HepG2 (cell line): ENCODE data around the gene PGP. TPM values are rescaled to one million over a fixed set of nuclear protein-coding genes. Genes with fewer than 3 reads are reported as not detected.

ENCODE experiments used
- ATAC-seq: fragments of 200-7000 bp; cut with Tn5 transposase; 3 replicates; pipeline ENCODE4 v1.9.1; 2020; ENCODE audit warnings: mild to moderate bottlenecking, moderate library complexity
- BruUV-seq: library from RNA; stranded (reverse); fragments of 400-500 nt; replicated peaks from 2 replicates; lab custom pipeline; 2021; lab: Mats Ljungman, UMichigan
- CTCF ChIA-PET: fragments of 300-600 bp; formaldehyde crosslinking; extraction: SDS; loops from one replicate; lab custom pipeline; 2021; ENCODE audit warnings: low total read pairs, inconsistent platforms, low intra/inter-chr PET ratio; lab: Yijun Ruan, JAX
- POLR2A ChIA-PET: fragments of 350-600 bp; sonication (Branson Sonifier 250); formaldehyde crosslinking; loops from one replicate; lab custom pipeline; 2020; ENCODE audit warnings: antibody characterized with exemption, inconsistent platforms; lab: Yijun Ruan, JAX
- DNase-seq: peaks from one replicate; pipeline ENCODE4 v3.0.0-alpha.2; 2015; ENCODE audit warnings: low spot score
- FAIRE-seq: peaks from 3 replicates; lab custom pipeline; 2011; peaks lifted over from hg19 to GRCh38; lab: Jason Lieb, UNC
- H2AFZ ChIP-seq: one replicate; pipeline ENCODE4 v1.6.1; 2011; ENCODE audit warnings: low read length, inconsistent platforms
- H3K27ac ChIP-seq: fragments of 300-600 bp; 3 replicates; pipeline ENCODE4 v1.8.0; 2011; ENCODE audit warnings: mixed run types, mild to moderate bottlenecking, mixed read lengths, low read length, inconsistent platforms; ENCODE audit not compliant: insufficient read depth; ENCODE audit errors: extremely low read length
- H3K27me3 ChIP-seq, 2 experiments: fragments of 200-600 bp in 1 of 2; 2 replicates in 1 of 2; 3 replicates in 1 of 2; pipeline versions ENCODE4 v1.6.0 to v1.8.0; 2011; ENCODE audit warnings: low read length in 2 of 2, mild to moderate bottlenecking in 2 of 2, moderate library complexity in 2 of 2, inconsistent platforms in 1 of 2; ENCODE audit not compliant: insufficient read depth in 2 of 2, control insufficient read depth in 1 of 2
- H3K36me3 ChIP-seq, 2 experiments: fragments of 200-600 bp in 1 of 2; replicated peaks in 1 of 2; 2 replicates in 1 of 2; 3 replicates in 1 of 2; pipeline versions ENCODE4 v1.5.1 to v1.8.0; 2011; ENCODE audit warnings: low read length in 2 of 2, inconsistent platforms in 1 of 2; ENCODE audit not compliant: insufficient read depth in 2 of 2, control insufficient read depth in 1 of 2
- H3K4me1 ChIP-seq: 2 replicates; pipeline ENCODE4 v1.5.1; 2012; ENCODE audit warnings: low read length, inconsistent platforms; ENCODE audit not compliant: insufficient read depth
- H3K4me2 ChIP-seq: 2 replicates; pipeline ENCODE4 v1.6.0; 2011; ENCODE audit warnings: low read depth, low read length, inconsistent platforms
- H3K4me3 ChIP-seq, 3 experiments: fragments of 200-600 bp in 1 of 3; sonication (generic), shearing (Covaris generic) in 1 of 3; replicated peaks in 1 of 3; 2 replicates each; pipeline ENCODE4 v1.5.1; 2011 to 2016; ENCODE audit warnings: low read length in 3 of 3, inconsistent platforms in 2 of 3, low read depth in 2 of 3, mild to moderate bottlenecking in 2 of 3, control low read depth in 1 of 3, mixed read lengths in 1 of 3; ENCODE audit not compliant: insufficient read depth in 1 of 3
- H3K79me2 ChIP-seq: one replicate; pipeline ENCODE4 v1.6.1; 2011; ENCODE audit warnings: low read length, inconsistent platforms; ENCODE audit not compliant: insufficient read depth
- H3K9ac ChIP-seq: 2 replicates; pipeline ENCODE4 v1.6.0; 2011; ENCODE audit warnings: mild to moderate bottlenecking, low read depth, low read length, inconsistent platforms; ENCODE audit not compliant: insufficient read depth
- H3K9me3 ChIP-seq: 2 replicates; pipeline ENCODE4 v1.5.1; 2012; ENCODE audit warnings: mild to moderate bottlenecking, low read length
- H4K20me1 ChIP-seq: 2 replicates; pipeline ENCODE4 v1.6.0; 2011; ENCODE audit warnings: inconsistent platforms, mild to moderate bottlenecking, low read length, moderate library complexity; ENCODE audit not compliant: insufficient read depth
- AGO2 ChIP-seq: fragments of 200-400 bp; formaldehyde crosslinking; optimal IDR thresholded peaks from 2 replicates; pipeline ENCODE3; 2017; ENCODE audit warnings: mild to moderate bottlenecking, low read depth, low read length, moderate library complexity
- FOXO4 ChIP-seq: sonication (generic); formaldehyde crosslinking; conservative IDR thresholded peaks from 2 replicates; pipeline ENCODE4 v1.8.1; 2023; ENCODE audit warnings: missing genetic modification reagents
- GTF3A ChIP-seq: sonication (generic); formaldehyde crosslinking; conservative IDR thresholded peaks from 2 replicates; pipeline ENCODE4 v1.4.0; 2020; ENCODE audit warnings: mild to moderate bottlenecking, missing genetic modification reagents
- NR3C1 ChIP-seq: sonication (generic); formaldehyde crosslinking; IDR thresholded peaks from 2 replicates; pipeline ENCODE4 v1.4.0; 2020; ENCODE audit warnings: missing genetic modification reagents
- RBFOX2 ChIP-seq: fragments of 200-400 bp; formaldehyde crosslinking; IDR thresholded peaks from 2 replicates; pipeline ENCODE4 v1.6.1; 2017; ENCODE audit warnings: low read depth, mild to moderate bottlenecking, low read length
- RELA ChIP-seq: sonication (generic); formaldehyde crosslinking; IDR thresholded peaks from 2 replicates; pipeline ENCODE4 v1.4.0; 2020; ENCODE audit warnings: missing genetic modification reagents
- SCMH1 ChIP-seq: sonication (generic); formaldehyde crosslinking; IDR thresholded peaks from 2 replicates; pipeline ENCODE4 v1.9.0; 2021; ENCODE audit warnings: missing genetic modification reagents, mild to moderate bottlenecking, borderline replicate concordance
- ZBTB21 ChIP-seq: sonication (generic); formaldehyde crosslinking; IDR thresholded peaks from 2 replicates; pipeline ENCODE4 v1.4.0; 2020; ENCODE audit warnings: missing genetic modification reagents
- ZBTB38 ChIP-seq: sonication (generic); formaldehyde crosslinking; IDR thresholded peaks from 2 replicates; pipeline ENCODE4 v1.5.1; 2020; ENCODE audit warnings: mild to moderate bottlenecking, missing genetic modification reagents
- ZFP37 ChIP-seq: sonication (generic); formaldehyde crosslinking; IDR thresholded peaks from 2 replicates; pipeline ENCODE4 v1.4.0; 2020; ENCODE audit warnings: missing genetic modification reagents, borderline replicate concordance
- ZKSCAN8 ChIP-seq: IDR thresholded peaks from 2 replicates; pipeline ENCODE4 v1.6.1; 2016; ENCODE audit warnings: borderline replicate concordance, missing genetic modification reagents, missing compliant biosample characterization
- ZNF224 ChIP-seq: sonication (generic); formaldehyde crosslinking; IDR thresholded peaks from 2 replicates; pipeline ENCODE4 v1.5.0; 2020; ENCODE audit warnings: mild to moderate bottlenecking, missing genetic modification reagents
- ZNF780A ChIP-seq: sonication (generic); formaldehyde crosslinking; IDR thresholded peaks from 2 replicates; pipeline ENCODE4 v1.8.0; 2022; ENCODE audit warnings: mild to moderate bottlenecking, missing genetic modification reagents, moderate library complexity
- WGBS: methylation state at CpG from one replicate; pipeline ENCODE4 v1.1.6; 2017; ENCODE audit warnings: low lambda C conversion rate; 5-methylcytosine and 5-hydroxymethylcytosine counted together
- in situ Hi-C: cut with HindIII; loops from 2 replicates; pipeline ENCODE4 v1.10.0; 2017; ENCODE audit warnings: low pct_unique_long_range_greater_than_20kb; ENCODE audit not compliant: extremely low pct_ligation_motif_present
- intact Hi-C: fragments of 100-400 bp; cut with micrococcal nuclease; formaldehyde crosslinking; loops from one replicate; pipeline ENCODE4 v1.10.0; 2022; ENCODE audit not compliant: unreplicated experiment
- polyA plus RNA-seq, 8 experiments: library from polyadenylated mRNA; depleted of rRNA in 3 of 8; stranded (reverse) in 7 of 8; unstranded in 1 of 8; fragments of >200 nt; fragmentation: Illumina TruSeq in 4 of 8; extraction: Trizol in 4 of 8; gene quantifications; 2 replicates each; pipeline versions ENCODE4 v1.2.1 to v1.2.3, GENCODE V29; 2011 to 2016; ENCODE audit warnings: low read depth in 4 of 8, missing spikeins in 1 of 8, mixed read lengths in 1 of 8; ENCODE audit not compliant: insufficient read depth in 1 of 8
- total RNA-seq, 5 experiments: library from RNA; depleted of rRNA; stranded (reverse); fragments of >200 nt; fragmentation: Illumina TruSeq; extraction: Trizol; gene quantifications; 2 replicates each; pipeline ENCODE4 v1.2.3, GENCODE V29; 2016; ENCODE audit warnings: low read depth in 1 of 5

Gene PGP
- total and polyA plus RNA-seq, 2 of the 13 experiments (the other 11 are each of a cell fraction or from before 2014, with no cell fraction given) = 7.3 to 18.3 TPM

GRCh38 chr16:2244301-2244700 is 29.7 kb upstream of the PGP start:
- Histone ChIP-seq H3K27ac (no peak overlapping the region), H3K4me1 (peaks cover 7% of the 10 kb centered on the region; the same call in 1 of the 2 replicates), H3K36me3 (peaks cover 25 to 47% of the 10 kb centered on the region in 2 experiments; a peak in 4 of 5 replicates), H3K4me3 (no peak overlapping the region), H2AFZ (no peak overlapping the region), H3K27me3 (no peaks in the 10 kb centered on the region), H3K9me3 (no peaks in the 10 kb centered on the region), H3K4me2 (no peak overlapping the region), H3K79me2 (peaks cover 9% of the 10 kb centered on the region), H4K20me1 (no peaks in the 10 kb centered on the region), H3K9ac (no peak overlapping the region)
- no peak for FAIRE-seq
- in situ Hi-C loops (no loop called here), intact Hi-C loops (no loop called here)
- ATAC-seq = peak; percentile 20
- no peak for DNase-seq
- CTCF ChIA-PET = no interaction called here
- no TSS peak for BruUV-seq
- 97% methylated on average over 12 of the region's 17 CpGs for WGBS
- POLR2A ChIA-PET = no interaction called here
- peak; percentile 72 for TF ChIP-seq AGO2
- TF ChIP-seq RELA (CRISPR knock-in tag) = no peak
- TF ChIP-seq ZBTB38 (CRISPR knock-in tag) = 0 out of 2 replicates have a peak, but pooled peaks have one; percentile 20
- TF ChIP-seq RBFOX2 = peak; percentile 42; the same call in 1 of the 2 replicates

GRCh38 chr16:2243781-2244180 is 29.1 kb upstream of the PGP start:
- FAIRE-seq (no peak), DNase-seq (no peak), ATAC-seq (no peak)
- Histone ChIP-seq H4K20me1 (no peaks in the 10 kb centered on the region), H3K9ac (no peak overlapping the region), H3K4me2 (no peak overlapping the region), H3K36me3 (peaks cover 25 to 47% of the 10 kb centered on the region in 2 experiments; a peak in 4 of 5 replicates), H3K27me3 (no peaks in the 10 kb centered on the region), H3K9me3 (no peaks in the 10 kb centered on the region), H3K4me3 (no peak overlapping the region), H3K27ac (no peak overlapping the region), H3K4me1 (peaks cover 10% of the 10 kb centered on the region), H2AFZ (no peak overlapping the region), H3K79me2 (peaks cover 7% of the 10 kb centered on the region)
- no TSS peak for BruUV-seq
- ChIA-PET CTCF (no interaction called here), POLR2A (no interaction called here)
- intact Hi-C loops (no loop called here), in situ Hi-C loops (no loop called here)
- TF ChIP-seq ZBTB21 (no peak), FOXO4 (CRISPR knock-in tag) (no peak), GTF3A (CRISPR knock-in tag) (no peak), SCMH1 (CRISPR knock-in tag) (no peak), ZFP37 (CRISPR knock-in tag) (no peak), ZNF224 (CRISPR knock-in tag) (no peak), ZNF780A (CRISPR knock-in tag) (no peak), ZKSCAN8 (CRISPR knock-in tag) (no peak), NR3C1 (CRISPR knock-in tag) (no peak)
- 98% methylated on average over 8 of the region's 11 CpGs for WGBS
